Measurements from ENCODE around the gene LINC00237. TPM values are rescaled to one million over a fixed set of nuclear protein-coding genes. Genes with fewer than 3 reads are reported as not detected.

Gene LINC00237
- total RNA-seq, 2 donors from 2014 or later = not detected

DNA sequence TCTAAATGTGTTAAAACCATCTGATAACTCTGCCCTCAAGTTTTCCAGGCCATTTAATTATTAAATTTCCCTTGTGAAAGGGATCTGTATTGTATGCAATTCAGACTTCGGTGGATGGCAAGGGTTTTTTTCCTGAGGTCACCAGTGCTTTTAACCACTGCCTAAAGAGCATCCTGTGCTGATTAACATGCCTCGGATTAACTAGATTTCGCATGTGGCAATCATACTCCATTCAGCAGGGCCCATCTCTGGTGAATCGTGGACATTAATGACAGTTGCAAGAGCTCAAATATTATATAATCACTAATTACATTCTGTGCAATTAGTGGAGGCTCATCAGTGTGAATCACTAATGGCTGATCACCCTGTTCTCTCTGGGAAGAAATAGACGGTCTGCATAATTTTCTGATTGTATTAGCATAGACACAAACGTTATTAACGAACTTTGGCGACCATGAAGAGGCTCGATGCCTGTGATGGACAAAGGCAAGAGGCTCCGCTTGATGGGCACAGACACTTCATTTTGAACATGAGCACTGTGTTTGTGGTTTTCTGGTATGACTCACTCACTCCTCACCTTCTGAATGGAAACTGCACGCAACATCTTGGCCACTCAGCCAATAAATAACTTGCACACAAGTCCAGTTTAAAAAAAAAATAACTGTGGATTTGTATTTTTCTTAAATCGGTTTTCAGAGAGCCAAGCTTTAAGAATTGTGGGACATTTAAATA is 31.4 kb downstream of the LINC00237 start:
- DNase-seq (no peak), ATAC-seq (no peak)
- Histone ChIP-seq H3K36me3 (replicated peaks in 1 of 2; ENCODE audit: insufficient read depth in 1 of 2, low read depth in 2 of 2) (no peaks in the 10 kb centered on the region), H3K27me3 (no peaks in the 10 kb centered on the region), H3K27ac (no peak overlapping the region), H3K4me1 (no peaks in the 10 kb centered on the region), H3K9me3 (no peaks in the 10 kb centered on the region), H3K4me3 (no peak overlapping the region)
- intact Hi-C loops (cut with DNase I) = no loop called here
- WGBS, 2 donors = 60 to 66% methylated on average over 12 of the region's 12 CpGs
- TF ChIP-seq POLR2A (IDR thresholded peaks at IDR 0.05) (no peak), CTCF (IDR thresholded peaks at IDR 0.05) (no peak)

- TF ChIP-seq CTCF (IDR thresholded peaks at IDR 0.05) (no peak), POLR2A (IDR thresholded peaks at IDR 0.05) (no peak)
- H3K36me3 ChIP-seq (replicated peaks in 1 of 2; ENCODE audit: insufficient read depth in 1 of 2, low read depth in 2 of 2) = no peaks in the 10 kb centered on the region
- H3K9me3 ChIP-seq = no peaks in the 10 kb centered on the region
- DNase-seq (no peak), ATAC-seq (no peak)
- no peak overlapping the region for H3K4me3 ChIP-seq
- WGBS, 2 donors = 48 to 52% methylated on average over 1 of the region's 1 CpG
- intact Hi-C loops (cut with DNase I) = no loop called here
- no peaks in the 10 kb centered on the region for H3K4me1 ChIP-seq
- no peak overlapping the region for H3K27ac ChIP-seq
- H3K27me3 ChIP-seq = peaks cover 0 to 4% of the 10 kb centered on the region in 2 donors
These were observed 38.9 kb downstream of the LINC00237 start for GRCh38 chr20:21067255-21067654.

DNA sequence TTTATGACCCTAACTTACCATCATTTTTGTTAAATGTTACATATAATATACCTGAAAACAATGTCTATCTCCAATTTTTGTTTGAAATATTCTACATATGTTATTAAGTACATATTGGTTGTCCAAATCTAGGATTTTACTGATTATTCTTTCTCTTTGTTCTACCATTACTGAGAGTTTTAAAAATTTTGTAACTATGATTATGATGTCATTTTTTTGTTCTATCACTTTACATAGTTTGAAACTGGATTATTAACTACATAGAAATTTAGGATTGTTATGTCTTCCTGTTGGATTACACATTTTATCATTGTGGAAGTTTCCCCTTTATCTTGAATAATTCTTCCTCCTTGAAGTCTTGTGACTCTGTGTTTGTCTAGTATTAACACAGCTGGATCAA is 41.2 kb downstream of the LINC00237 start:
- Histone ChIP-seq H3K4me1 (no peaks in the 10 kb centered on the region), H3K9me3 (no peaks in the 10 kb centered on the region), H3K27me3 (peaks cover 0 to 4% of the 10 kb centered on the region in 2 donors), H3K4me3 (no peak overlapping the region), H3K36me3 (replicated peaks in 1 of 2; ENCODE audit: insufficient read depth in 1 of 2, low read depth in 2 of 2) (no peaks in the 10 kb centered on the region), H3K27ac (no peak overlapping the region)
- no peak for DNase-seq
- intact Hi-C loops (cut with DNase I) = no loop called here
- TF ChIP-seq CTCF (IDR thresholded peaks at IDR 0.05) = no peak
- no peak for TF ChIP-seq POLR2A (IDR thresholded peaks at IDR 0.05)
- no peak for ATAC-seq

GRCh38 chr20:21063276-21063675 is 42.9 kb downstream of the LINC00237 start:
- Histone ChIP-seq H3K4me3 (no peak overlapping the region), H3K27me3 (peaks cover 0 to 4% of the 10 kb centered on the region in 2 donors), H3K9me3 (no peaks in the 10 kb centered on the region), H3K27ac (no peak overlapping the region), H3K4me1 (no peaks in the 10 kb centered on the region), H3K36me3 (replicated peaks in 1 of 2; ENCODE audit: insufficient read depth in 1 of 2, low read depth in 2 of 2) (no peaks in the 10 kb centered on the region)
- DNase-seq = no peak
- no peak for ATAC-seq
- intact Hi-C loops (cut with DNase I) = no loop called here
- 73 to 76% methylated on average over 7 of the region's 7 CpGs for WGBS, 2 donors
- TF ChIP-seq CTCF (IDR thresholded peaks at IDR 0.05) (no peak), POLR2A (IDR thresholded peaks at IDR 0.05) (no peak)
